Measurements from ENCODE around the gene PYGB.

PYGB gene

DNA sequence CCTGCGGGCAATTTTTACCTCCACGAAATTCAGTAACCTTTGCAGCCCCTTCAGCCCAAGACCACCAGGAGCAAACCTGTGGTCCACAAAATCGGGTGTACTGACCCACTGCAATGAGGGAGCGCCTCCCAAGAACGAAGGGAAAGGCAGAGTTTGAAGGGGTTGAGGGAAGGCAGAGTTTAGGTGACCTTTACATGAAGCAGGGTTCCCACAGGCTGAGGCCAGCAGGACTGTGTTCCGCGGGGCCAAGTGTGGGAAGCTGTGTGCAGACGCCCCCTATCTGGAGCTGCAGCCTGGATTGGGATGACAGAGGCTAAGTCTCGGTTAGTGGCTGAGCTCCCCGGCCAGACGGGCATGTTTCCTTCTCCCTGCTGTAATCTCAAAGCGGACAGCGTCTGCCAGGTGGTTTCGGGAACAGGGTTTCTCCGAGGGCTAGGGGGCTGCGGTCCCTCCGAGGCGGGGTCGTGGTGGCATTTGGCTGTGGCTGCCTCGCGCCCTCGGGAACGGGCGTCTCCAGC lies 826 bp upstream of the PYGB start:
- H2AFZ ChIP-seq (ENCODE audit: low read depth) = peak overlapping the region; percentile 78
- H3K36me3 ChIP-seq (ENCODE audit: insufficient read depth) = no peaks in the 10 kb centered on the region
- no peaks in the 10 kb centered on the region for H3K27me3 ChIP-seq (ENCODE audit: insufficient read depth, low read depth)
- H3K27ac ChIP-seq = no peak overlapping the region
- H3K4me3 ChIP-seq (IDR thresholded peaks at IDR 0.05; ENCODE audit: insufficient read depth, low read depth, low read length) = no peak overlapping the region
- peak overlapping the region; percentile 57 for H3K4me2 ChIP-seq
- no peak overlapping the region for H3K9ac ChIP-seq
- TF ChIP-seq CTCF (conservative IDR thresholded peaks at IDR 0.05; ENCODE audit: low read depth, low read length) = no peak
- H3K4me1 ChIP-seq (ENCODE audit: low read depth, poor library complexity, severe bottlenecking) = peaks cover 42% of the 10 kb centered on the region
- H4K20me1 ChIP-seq (ENCODE audit: insufficient read depth) = no peaks in the 10 kb centered on the region
- peaks cover 29% of the 10 kb centered on the region for H3K79me2 ChIP-seq (ENCODE audit: insufficient read depth, low read depth)

DNA sequence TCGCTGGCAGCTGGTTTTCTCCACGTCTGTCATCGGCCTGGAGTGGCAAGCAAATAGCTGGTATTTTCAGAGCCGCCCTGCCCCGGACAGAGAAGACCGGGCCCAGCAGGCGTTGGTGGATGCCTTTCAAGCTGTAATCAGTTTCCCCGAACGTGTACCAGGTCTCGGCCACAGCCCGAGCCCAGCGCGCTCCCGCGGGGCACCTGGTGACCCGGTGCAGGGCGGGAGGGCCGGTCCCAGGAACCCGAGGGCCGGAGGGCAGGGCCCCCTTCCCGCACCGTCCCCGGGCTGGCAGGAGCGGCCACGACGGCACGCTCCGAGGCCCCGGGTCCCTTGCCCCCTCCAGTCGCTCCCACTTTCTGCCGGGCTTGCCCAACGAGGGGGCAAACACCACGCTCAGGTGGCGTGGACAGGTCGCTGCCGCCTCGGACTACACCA lies 348 bp upstream of the PYGB start:
- Histone ChIP-seq H3K79me2 (ENCODE audit: insufficient read depth, low read depth) (peaks cover 29% of the 10 kb centered on the region), H3K27me3 (ENCODE audit: insufficient read depth, low read depth) (no peaks in the 10 kb centered on the region), H3K4me1 (ENCODE audit: low read depth, poor library complexity, severe bottlenecking) (peaks cover 47% of the 10 kb centered on the region), H3K27ac (no peak overlapping the region), H3K4me3 (IDR thresholded peaks at IDR 0.05; ENCODE audit: insufficient read depth, low read depth, low read length) (no peak overlapping the region), H4K20me1 (ENCODE audit: insufficient read depth) (no peaks in the 10 kb centered on the region), H3K9ac (no peak overlapping the region), H3K4me2 (peak overlapping the region; percentile 57), H3K36me3 (ENCODE audit: insufficient read depth) (no peaks in the 10 kb centered on the region), H2AFZ (ENCODE audit: low read depth) (peak overlapping the region; percentile 78)
- TF ChIP-seq CTCF (conservative IDR thresholded peaks at IDR 0.05; ENCODE audit: low read depth, low read length) = no peak

DNA sequence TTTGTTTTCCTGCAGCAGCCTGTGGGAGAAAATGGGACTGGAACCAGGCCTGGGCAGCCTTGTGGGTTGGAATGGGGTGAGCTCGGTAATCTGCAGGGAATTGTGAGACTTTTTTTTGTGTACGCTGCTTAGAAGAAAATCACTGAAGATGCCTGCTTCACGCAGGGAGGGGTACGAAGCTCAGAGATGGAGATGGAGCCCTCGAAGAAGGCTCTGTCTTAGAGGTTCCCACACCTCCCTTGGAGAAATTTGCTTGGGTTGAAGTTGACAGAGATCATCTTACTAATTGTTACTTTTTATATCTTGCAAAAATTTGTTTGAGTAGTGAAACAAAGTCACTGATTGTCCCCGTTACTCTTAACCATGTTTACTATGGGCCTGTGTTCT lies 894 bp downstream of the PYGB start:
- Histone ChIP-seq H2AFZ (ENCODE audit: low read depth) (peak overlapping the region; percentile 54; the same call in 1 of the 2 replicates), H3K36me3 (ENCODE audit: insufficient read depth) (no peaks in the 10 kb centered on the region), H4K20me1 (ENCODE audit: insufficient read depth) (no peaks in the 10 kb centered on the region), H3K4me3 (IDR thresholded peaks at IDR 0.05; ENCODE audit: insufficient read depth, low read depth, low read length) (no peak overlapping the region), H3K27me3 (ENCODE audit: insufficient read depth, low read depth) (no peaks in the 10 kb centered on the region), H3K79me2 (ENCODE audit: insufficient read depth, low read depth) (peaks cover 39% of the 10 kb centered on the region), H3K9ac (peak overlapping the region; percentile 32; the same call in 1 of the 2 replicates), H3K4me1 (ENCODE audit: low read depth, poor library complexity, severe bottlenecking) (peaks cover 59% of the 10 kb centered on the region), H3K27ac (peak overlapping the region; percentile 22; the same call in 1 of the 2 replicates), H3K4me2 (peak overlapping the region; percentile 89)
- no peak for TF ChIP-seq CTCF (conservative IDR thresholded peaks at IDR 0.05; ENCODE audit: low read depth, low read length)

DNA sequence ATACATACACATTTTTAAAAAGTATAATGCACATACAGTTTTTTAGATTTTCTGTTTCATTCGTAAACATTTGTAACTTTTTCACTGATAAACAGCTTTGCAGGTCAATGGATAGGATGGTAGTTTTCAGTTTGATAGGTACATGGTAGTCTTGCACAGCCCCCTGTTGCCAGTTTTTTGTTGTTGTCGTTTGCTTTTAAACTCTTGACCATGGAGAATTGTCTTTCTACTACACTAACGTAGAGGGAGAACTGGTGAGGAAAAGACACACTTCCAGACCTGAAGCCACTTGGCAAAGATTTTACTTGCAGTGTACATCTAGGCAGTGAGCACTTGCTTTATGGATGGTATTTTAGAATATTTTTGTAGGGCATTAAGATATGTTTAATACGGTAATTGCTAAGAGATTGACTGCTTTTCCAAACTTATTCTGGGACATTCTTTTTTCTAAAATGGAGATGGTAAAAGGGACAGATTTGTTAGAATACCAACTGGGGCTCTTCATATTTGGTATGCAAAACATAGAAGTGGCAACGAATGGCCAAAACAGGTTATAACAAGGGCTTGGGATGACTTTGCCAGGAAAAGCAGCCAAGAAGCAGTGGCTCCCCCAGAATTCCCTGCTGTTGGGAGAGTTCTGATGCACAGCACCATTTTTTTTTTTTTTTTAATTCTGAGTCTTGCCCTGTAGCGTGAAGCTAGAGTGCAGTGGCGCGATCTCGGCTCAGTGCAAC lies 1.5 kb downstream of the PYGB start:
- Histone ChIP-seq H3K4me3 (IDR thresholded peaks at IDR 0.05; ENCODE audit: insufficient read depth, low read depth, low read length) (no peak overlapping the region), H2AFZ (ENCODE audit: low read depth) (no peak overlapping the region), H4K20me1 (ENCODE audit: insufficient read depth) (no peaks in the 10 kb centered on the region), H3K79me2 (ENCODE audit: insufficient read depth, low read depth) (peaks cover 43% of the 10 kb centered on the region), H3K4me2 (peak overlapping the region; percentile 89), H3K27ac (peak overlapping the region; percentile 22; the same call in 1 of the 2 replicates), H3K9ac (no peak overlapping the region; the same call in 1 of the 2 replicates), H3K36me3 (ENCODE audit: insufficient read depth) (no peaks in the 10 kb centered on the region), H3K27me3 (ENCODE audit: insufficient read depth, low read depth) (no peaks in the 10 kb centered on the region), H3K4me1 (ENCODE audit: low read depth, poor library complexity, severe bottlenecking) (peaks cover 59% of the 10 kb centered on the region)
- TF ChIP-seq CTCF (conservative IDR thresholded peaks at IDR 0.05; ENCODE audit: low read depth, low read length) = no peak

Data from KMS-11 (cell line).